ENCODE results near the gene LYAR.

GRCh38 chr4:4325321-4325720 is 35.4 kb upstream of the LYAR start:
- TF ChIP-seq CTCF (IDR thresholded peaks at IDR 0.05) (no peak), POLR2A (IDR thresholded peaks at IDR 0.05) (no peak)

Measured in thyroid gland (tissue), 4 donors.